LNCaP clone FGC (cell line): ENCODE results near the gene ALDH16A1.

Experiments used
- DNase-seq: peaks from one replicate; pipeline ENCODE4 v3.0.0-alpha.2; 2011; ENCODE audit warnings: low read depth
- H3K4me3 ChIP-seq: 2 replicates; pipeline ENCODE4 v1.5.1; 2011; ENCODE audit warnings: mild to moderate bottlenecking, low read depth, low read length, control low read depth
- TF ChIP-seq, protein P1 (sequence below): IDR thresholded peaks from 2 replicates; pipeline ENCODE4 v1.5.1; 2012; ENCODE audit warnings: mild to moderate bottlenecking; ENCODE audit not compliant: control insufficient read depth, insufficient read depth; ENCODE audit errors: extremely low read depth

ALDH16A1 gene

DNA sequence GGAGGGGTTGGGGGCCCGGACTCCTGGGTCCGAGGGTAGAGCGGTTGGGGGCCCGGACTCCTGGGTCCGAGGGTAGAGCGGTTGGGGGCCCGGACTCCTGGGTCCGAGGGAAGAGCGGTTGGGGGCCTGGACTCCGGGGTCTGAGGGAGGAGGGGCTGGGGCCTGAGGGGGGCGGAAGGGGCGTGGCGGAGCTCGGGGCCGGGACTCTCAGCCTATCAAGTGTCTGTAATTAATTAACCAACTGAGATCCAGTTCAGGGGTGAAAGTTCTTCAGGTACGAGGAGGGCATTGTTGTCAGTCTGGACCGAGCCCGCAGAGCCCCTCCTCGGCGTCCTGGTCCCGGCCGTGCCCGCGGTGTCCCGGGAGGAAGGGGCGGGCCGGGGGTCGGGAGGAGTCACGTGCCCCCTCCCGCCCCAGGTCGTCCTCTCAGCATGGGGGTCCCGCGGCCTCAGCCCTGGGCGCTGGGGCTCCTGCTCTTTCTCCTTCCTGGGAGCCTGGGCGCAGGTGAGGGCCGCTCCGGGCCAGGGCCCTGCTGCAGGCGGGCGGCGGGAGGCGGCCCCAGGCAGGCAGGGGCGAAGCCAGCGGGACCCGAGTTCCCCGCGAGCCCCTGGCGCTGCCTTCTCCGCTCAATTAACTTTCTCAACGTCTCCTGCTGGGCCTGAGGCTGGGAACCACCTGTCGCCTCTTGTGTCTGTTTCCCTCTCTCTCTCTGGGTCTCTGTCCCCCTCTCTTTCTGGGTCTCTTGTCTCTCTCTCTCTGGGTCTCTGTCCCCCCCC is 60.1 kb downstream of the ALDH16A1 start:
- no peak for DNase-seq

DNA sequence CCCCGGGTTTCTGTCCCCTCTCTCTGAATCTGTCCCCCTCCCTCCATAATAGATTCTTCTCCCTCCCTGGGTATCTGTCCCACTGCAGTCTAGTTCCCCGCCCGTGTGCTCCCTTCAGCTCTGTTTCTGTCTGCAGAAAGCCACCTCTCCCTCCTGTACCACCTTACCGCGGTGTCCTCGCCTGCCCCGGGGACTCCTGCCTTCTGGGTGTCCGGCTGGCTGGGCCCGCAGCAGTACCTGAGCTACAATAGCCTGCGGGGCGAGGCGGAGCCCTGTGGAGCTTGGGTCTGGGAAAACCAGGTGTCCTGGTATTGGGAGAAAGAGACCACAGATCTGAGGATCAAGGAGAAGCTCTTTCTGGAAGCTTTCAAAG is 60.7 kb downstream of the ALDH16A1 start:
- H3K4me3 ChIP-seq: no peak overlapping the region
- no peak for DNase-seq
- TF ChIP-seq, protein P1, sequence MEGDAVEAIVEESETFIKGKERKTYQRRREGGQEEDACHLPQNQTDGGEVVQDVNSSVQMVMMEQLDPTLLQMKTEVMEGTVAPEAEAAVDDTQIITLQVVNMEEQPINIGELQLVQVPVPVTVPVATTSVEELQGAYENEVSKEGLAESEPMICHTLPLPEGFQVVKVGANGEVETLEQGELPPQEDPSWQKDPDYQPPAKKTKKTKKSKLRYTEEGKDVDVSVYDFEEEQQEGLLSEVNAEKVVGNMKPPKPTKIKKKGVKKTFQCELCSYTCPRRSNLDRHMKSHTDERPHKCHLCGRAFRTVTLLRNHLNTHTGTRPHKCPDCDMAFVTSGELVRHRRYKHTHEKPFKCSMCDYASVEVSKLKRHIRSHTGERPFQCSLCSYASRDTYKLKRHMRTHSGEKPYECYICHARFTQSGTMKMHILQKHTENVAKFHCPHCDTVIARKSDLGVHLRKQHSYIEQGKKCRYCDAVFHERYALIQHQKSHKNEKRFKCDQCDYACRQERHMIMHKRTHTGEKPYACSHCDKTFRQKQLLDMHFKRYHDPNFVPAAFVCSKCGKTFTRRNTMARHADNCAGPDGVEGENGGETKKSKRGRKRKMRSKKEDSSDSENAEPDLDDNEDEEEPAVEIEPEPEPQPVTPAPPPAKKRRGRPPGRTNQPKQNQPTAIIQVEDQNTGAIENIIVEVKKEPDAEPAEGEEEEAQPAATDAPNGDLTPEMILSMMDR: no peak

More for the DNA sequence above, 60.1 kb downstream of the ALDH16A1 start:
- TF ChIP-seq, protein P1: no peak
- no peak overlapping the region for H3K4me3 ChIP-seq

DNA sequence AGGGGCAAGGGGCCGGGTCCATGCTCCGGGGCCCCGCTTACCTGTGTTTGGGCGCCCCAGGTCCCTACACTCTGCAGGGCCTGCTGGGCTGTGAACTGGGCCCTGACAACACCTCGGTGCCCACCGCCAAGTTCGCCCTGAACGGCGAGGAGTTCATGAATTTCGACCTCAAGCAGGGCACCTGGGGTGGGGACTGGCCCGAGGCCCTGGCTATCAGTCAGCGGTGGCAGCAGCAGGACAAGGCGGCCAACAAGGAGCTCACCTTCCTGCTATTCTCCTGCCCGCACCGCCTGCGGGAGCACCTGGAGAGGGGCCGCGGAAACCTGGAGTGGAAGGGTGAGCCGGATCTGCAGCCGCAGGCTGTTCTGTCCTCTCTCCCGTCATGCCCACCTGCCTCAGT is 61.1 kb downstream of the ALDH16A1 start:
- DNase-seq: no peak
- no peak overlapping the region for H3K4me3 ChIP-seq
- TF ChIP-seq, protein P1: no peak

DNA sequence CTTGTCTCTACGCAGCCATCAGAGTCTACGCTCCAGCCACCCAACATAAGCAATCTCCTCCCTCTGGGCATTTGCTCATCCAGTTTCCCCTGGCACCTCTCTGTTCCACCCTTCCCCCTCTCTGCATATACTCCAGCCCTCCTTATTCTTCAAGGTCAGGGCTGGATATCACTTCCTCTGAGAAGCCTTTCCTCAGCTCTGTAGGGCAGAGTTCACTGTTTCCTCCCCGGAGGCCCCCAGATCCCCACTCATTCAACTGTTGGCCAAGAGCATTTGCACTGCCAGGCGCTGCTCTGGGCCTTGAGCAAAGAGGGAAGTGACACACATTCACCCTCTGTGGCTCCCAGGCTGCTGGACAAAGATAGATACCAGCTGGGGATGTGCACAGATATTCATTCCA is 62.7 kb downstream of the ALDH16A1 start:
- DNase-seq: no peak
- no peak overlapping the region for H3K4me3 ChIP-seq
- TF ChIP-seq, protein P1: no peak

DNA sequence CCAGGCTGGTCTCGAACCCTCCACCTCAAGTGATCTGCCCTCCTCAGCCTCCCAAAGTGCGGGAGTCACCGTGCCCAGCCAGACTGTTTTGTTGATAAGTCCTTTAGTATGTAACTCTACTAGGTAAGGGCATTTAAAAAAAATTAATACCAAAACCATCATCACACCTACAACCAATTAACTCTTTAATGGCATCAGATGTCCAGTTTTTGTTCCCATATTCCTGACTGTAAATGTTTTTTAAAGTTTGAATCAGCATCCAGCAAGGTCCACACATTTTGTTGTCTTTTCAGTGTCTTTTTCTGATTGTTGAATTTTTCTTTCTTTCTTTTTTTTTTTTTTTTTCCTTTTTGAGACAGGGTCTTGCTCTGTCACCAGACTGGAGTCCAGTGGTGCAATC is 65.0 kb downstream of the ALDH16A1 start:
- DNase-seq: no peak
- no peak overlapping the region for H3K4me3 ChIP-seq
- TF ChIP-seq, protein P1: no peak
